Raji (cell line): ENCODE measurements around the gene CYP2W1.

Experiments used
- POLR2A ChIP-seq: IDR thresholded peaks from 2 replicates; pipeline ENCODE4 v1.6.1; 2011; ENCODE audit warnings: low read depth, low read length, control low read depth; ENCODE audit not compliant: insufficient read depth

Gene CYP2W1

DNA sequence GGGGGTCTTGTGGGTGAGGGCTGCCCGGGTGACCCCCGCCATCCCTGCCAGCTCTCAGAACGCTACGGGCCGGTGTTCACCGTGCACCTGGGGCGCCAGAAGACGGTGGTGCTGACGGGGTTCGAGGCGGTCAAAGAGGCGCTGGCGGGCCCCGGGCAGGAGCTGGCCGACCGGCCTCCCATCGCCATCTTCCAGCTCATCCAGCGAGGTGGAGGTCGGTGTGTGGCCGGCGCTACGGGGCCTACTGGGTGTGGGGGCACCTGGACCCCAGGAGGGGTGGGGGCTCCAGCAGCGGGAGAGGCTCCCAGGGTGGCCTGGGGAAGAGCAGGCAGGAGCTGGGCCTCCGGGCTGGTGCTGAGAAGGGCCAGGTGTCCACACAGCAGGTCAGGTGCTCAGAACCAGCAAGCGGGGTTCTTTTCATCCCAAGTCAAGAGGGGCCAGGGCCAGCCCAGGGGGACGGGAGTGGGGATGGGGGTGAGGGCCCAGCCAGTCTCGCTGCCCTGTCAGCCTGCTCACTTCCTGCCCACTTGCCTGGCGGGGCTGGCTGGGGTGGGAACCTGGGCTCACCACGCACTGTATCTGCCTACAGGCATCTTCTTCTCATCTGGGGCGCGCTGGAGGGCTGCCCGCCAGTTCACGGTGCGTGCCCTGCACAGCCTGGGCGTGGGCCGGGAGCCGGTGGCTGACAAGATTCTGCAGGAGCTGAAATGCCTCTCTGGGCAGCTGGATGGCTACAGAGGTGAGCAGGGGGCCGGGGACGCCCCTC is 1.6 kb downstream of the CYP2W1 start:
- TF ChIP-seq POLR2A: no peak

- TF ChIP-seq POLR2A: no peak
These were observed 2.1 kb downstream of the CYP2W1 start for GRCh38 chr7:985127-985416.

- no peak for TF ChIP-seq POLR2A
These were observed 3.1 kb downstream of the CYP2W1 start for GRCh38 chr7:985915-986741.

- TF ChIP-seq POLR2A: no peak
These were observed 4.1 kb downstream of the CYP2W1 start for GRCh38 chr7:986766-987751.

- no peak for TF ChIP-seq POLR2A
These were observed 4.9 kb downstream of the CYP2W1 start for GRCh38 chr7:987909-988308.

- no peak for TF ChIP-seq POLR2A
These were observed 5.5 kb downstream of the CYP2W1 start for GRCh38 chr7:988426-988911.

DNA sequence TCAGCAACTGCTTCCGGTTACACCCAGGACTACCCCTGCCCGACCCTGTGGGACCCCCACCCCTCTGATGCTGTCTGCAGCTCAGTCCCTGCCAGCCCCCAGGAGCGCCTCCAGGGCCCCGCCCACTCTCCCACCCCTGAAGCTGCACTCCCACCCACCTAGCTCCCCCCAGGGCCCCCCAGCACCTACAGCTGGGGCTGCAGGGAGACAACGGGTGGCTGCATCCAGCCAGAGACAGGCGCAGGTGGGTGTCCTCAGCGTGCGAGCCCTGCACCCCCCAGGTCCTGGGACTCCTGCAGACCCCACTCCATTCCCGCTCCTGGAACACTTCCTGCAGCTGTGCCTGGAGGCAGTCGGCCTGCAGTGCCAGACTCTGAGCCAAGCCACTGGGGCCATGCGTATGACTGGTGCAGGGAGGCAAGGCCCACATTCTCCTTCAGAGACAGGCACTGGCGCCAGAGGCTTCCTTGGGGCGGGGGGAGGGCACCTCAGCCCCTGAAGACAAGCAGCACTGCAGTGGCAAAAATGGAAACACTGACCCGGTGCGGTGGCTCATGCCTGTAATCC is 6.1 kb downstream of the CYP2W1 start:
- no peak for TF ChIP-seq POLR2A

GRCh38 chr7:990352-990932 is 7.5 kb downstream of the CYP2W1 start:
- TF ChIP-seq POLR2A: no peak

DNA sequence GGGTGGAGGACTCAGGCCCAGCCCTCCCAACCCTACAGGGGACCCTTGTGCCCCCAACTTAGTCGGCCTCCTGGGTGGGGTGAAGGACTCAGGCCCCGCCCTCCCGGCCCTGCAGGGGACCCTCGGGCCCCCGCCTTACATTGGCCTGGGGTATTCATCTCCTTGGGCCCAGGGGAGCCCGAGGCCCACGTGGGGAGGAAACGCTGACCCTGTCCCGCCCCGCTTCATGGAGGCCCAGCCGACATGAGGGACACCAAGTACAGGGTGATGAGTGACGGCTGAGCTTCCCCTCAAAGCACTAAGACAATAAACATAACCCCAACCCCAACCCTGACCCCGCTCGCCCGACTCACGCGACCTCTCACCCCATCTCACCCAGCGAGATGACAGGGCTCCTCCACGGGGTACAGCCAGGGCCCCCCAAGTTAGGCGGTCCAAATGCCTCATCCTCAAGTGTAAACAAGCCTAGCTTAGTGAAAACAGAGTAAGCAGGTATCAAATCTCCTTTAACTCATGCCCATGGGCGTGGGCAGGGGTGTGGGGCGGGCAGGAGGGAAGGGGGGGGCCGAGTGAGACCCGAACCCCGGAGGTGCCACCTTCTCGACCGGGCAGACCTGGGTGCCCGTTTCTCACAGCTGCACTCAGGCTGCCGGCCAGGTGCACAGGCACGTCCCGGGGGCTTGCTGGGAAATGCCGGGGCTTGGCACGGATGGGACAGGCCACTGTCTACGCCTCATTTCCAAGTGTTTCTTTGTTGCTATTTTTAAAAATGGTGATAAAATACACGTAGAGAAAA is 8.2 kb downstream of the CYP2W1 start:
- TF ChIP-seq POLR2A: no peak

GRCh38 chr7:991729-992656 is 9.0 kb downstream of the CYP2W1 start:
- no peak for TF ChIP-seq POLR2A

- TF ChIP-seq POLR2A: no peak
These were observed 10.0 kb downstream of the CYP2W1 start for GRCh38 chr7:992709-993607.

- no peak for TF ChIP-seq POLR2A
These were observed 11.8 kb downstream of the CYP2W1 start for GRCh38 chr7:994592-995308.
